HEK293T (cell line): ENCODE results near the gene SLC49A3.
"Not testable (repeated sequence)": the region's sequence is repeated elsewhere in the genome, so short reads cannot be mapped to it uniquely, and the experiment has no call there.

Experiments
- CTCF ChIA-PET: fragments of 350-600 bp; formaldehyde crosslinking; extraction: SDS; loops from one replicate; lab custom pipeline; 2021; ENCODE audit warnings: antibody characterized with exemption, inconsistent platforms; lab: Yijun Ruan, JAX
- POLR2A ChIA-PET: fragments of 350-600 bp; formaldehyde crosslinking; extraction: SDS; loops from one replicate; lab custom pipeline; 2020; ENCODE audit warnings: antibody characterized with exemption, inconsistent platforms; lab: Yijun Ruan, JAX
- DNase-seq: peaks from one replicate; pipeline ENCODE4 v3.0.0; 2012; ENCODE audit warnings: mixed read lengths; ENCODE audit errors: extremely low spot score
- ARNT ChIP-seq: fragments of 450-650 bp; IDR thresholded peaks from 2 replicates; pipeline ENCODE4 v1.6.1; 2017; ENCODE audit warnings: mild to moderate bottlenecking
- BHLHE40 ChIP-seq: fragments of 450-650 bp; IDR thresholded peaks from 2 replicates; pipeline ENCODE4 v1.6.1; 2016; ENCODE audit warnings: mild to moderate bottlenecking, moderate library complexity, borderline replicate concordance
- CTBP1 ChIP-seq: fragments of 450-650 bp; IDR thresholded peaks from 2 replicates; pipeline ENCODE4 v1.6.1; 2016; ENCODE audit warnings: borderline replicate concordance
- ELF4 ChIP-seq: fragments of 450-650 bp; IDR thresholded peaks from 2 replicates; pipeline ENCODE4 v1.6.1; 2017; ENCODE audit warnings: antibody characterized with exemption
- FOXA1 ChIP-seq: fragments of 450-650 bp; IDR thresholded peaks from 2 replicates; pipeline ENCODE4 v1.6.1; 2016; ENCODE audit warnings: mild to moderate bottlenecking
- FOXK2 ChIP-seq: fragments of 450-650 bp; IDR thresholded peaks from 2 replicates; pipeline ENCODE4 v1.6.1; 2016; ENCODE audit warnings: mild to moderate bottlenecking
- FOXM1 ChIP-seq: fragments of 450-650 bp; IDR thresholded peaks from 2 replicates; pipeline ENCODE4 v1.6.1; 2017; ENCODE audit warnings: mild to moderate bottlenecking, borderline replicate concordance
- HDGF ChIP-seq: fragments of 450-650 bp; IDR thresholded peaks from 2 replicates; pipeline ENCODE4 v1.6.1; 2017; ENCODE audit warnings: antibody characterized with exemption, borderline replicate concordance
- L3MBTL2 ChIP-seq: fragments of 450-650 bp; conservative IDR thresholded peaks from 2 replicates; pipeline ENCODE4 v1.6.1; 2016; ENCODE audit warnings: mild to moderate bottlenecking
- LEF1 ChIP-seq: fragments of 450-650 bp; IDR thresholded peaks from 2 replicates; pipeline ENCODE4 v1.6.1; 2017; ENCODE audit warnings: mild to moderate bottlenecking, borderline replicate concordance
- NFRKB ChIP-seq: fragments of 450-650 bp; IDR thresholded peaks from 2 replicates; pipeline ENCODE4 v1.6.1; 2016; ENCODE audit warnings: mild to moderate bottlenecking, moderate library complexity
- PKNOX1 ChIP-seq: fragments of 450-650 bp; IDR thresholded peaks from 2 replicates; pipeline ENCODE4 v1.6.1; 2016
- SP1 ChIP-seq: fragments of 450-650 bp; IDR thresholded peaks from 2 replicates; pipeline ENCODE4 v1.6.1; 2017
- SUZ12 ChIP-seq: fragments of 450-650 bp; IDR thresholded peaks from 2 replicates; pipeline ENCODE4 v1.6.1; 2016; ENCODE audit warnings: mild to moderate bottlenecking
- TARDBP ChIP-seq: fragments of 450-650 bp; IDR thresholded peaks from 2 replicates; pipeline ENCODE4 v1.6.1; 2016
- ZNF384 ChIP-seq: fragments of 450-650 bp; IDR thresholded peaks from 2 replicates; pipeline ENCODE4 v1.6.1; 2016

Gene SLC49A3

GRCh38 chr4:704198-704891, 15.4 kb upstream of the SLC49A3 start:
- TF ChIP-seq SUZ12: no peak
- no peak for TF ChIP-seq BHLHE40
- TF ChIP-seq FOXA1: no peak
- ChIA-PET CTCF (no interaction called here), POLR2A (no interaction called here)
- no peak for DNase-seq

GRCh38 chr4:703336-704197, 14.6 kb upstream of the SLC49A3 start:
- ChIA-PET CTCF (no interaction called here), POLR2A (no interaction called here)
- TF ChIP-seq FOXM1 (no peak), ELF4 (no peak), L3MBTL2 (no peak), HDGF (no peak), BHLHE40 (no peak), NFRKB (no peak), CTBP1 (no peak), ZNF384 (no peak), TARDBP (no peak), LEF1 (no peak), SP1 (no peak), FOXA1 (no peak), ARNT (no peak), PKNOX1 (no peak)
- no peak for DNase-seq

- TF ChIP-seq ELF4 (no peak), L3MBTL2 (no peak), LEF1 (no peak), NFRKB (no peak), PKNOX1 (no peak), HDGF (no peak), FOXA1 (no peak), SUZ12 (no peak), TARDBP (no peak)
- DNase-seq: no peak
- ChIA-PET CTCF (no interaction called here), POLR2A (no interaction called here)
Measured at GRCh38 chr4:702618-703048, 13.7 kb upstream of the SLC49A3 start.

GRCh38 chr4:700587-701264, 11.8 kb upstream of the SLC49A3 start:
- ChIA-PET CTCF (interaction anchor here (2.2 kb wide), 1 partner anchor 17 kb away, joined by 11 read pairs; no protein-coding TSS in a partner anchor), POLR2A (interaction anchor here (1.0 kb wide), 1 partner anchor 17 kb away, joined by 3 read pairs; no protein-coding TSS in a partner anchor)
- no peak for TF ChIP-seq LEF1
- TF ChIP-seq NFRKB: no peak
- TF ChIP-seq SP1: no peak
- no peak for TF ChIP-seq FOXK2
- no peak for TF ChIP-seq PKNOX1
- TF ChIP-seq BHLHE40: no peak
- no peak for TF ChIP-seq FOXA1
- no peak for DNase-seq

GRCh38 chr4:699816-700580, 11.0 kb upstream of the SLC49A3 start:
- ChIA-PET POLR2A (interaction anchor here (1.0 kb wide), 1 partner anchor 16 kb away, joined by 3 read pairs; no protein-coding TSS in a partner anchor), CTCF (interaction anchor here (2.2 kb wide), 1 partner anchor 16 kb away, joined by 11 read pairs; no protein-coding TSS in a partner anchor)
- no peak for DNase-seq
- TF ChIP-seq LEF1: no peak

- POLR2A ChIA-PET: not testable (repeated sequence)
- CTCF ChIA-PET: interaction anchor here (1.1 kb wide), 1 partner anchor 11 kb away, joined by 3 read pairs; no protein-coding TSS in a partner anchor
Measured at GRCh38 chr4:694341-694940, 5.5 kb upstream of the SLC49A3 start.

More at GRCh38 chr4:694341-694940, 5.5 kb upstream of the SLC49A3 start:
- not testable (repeated sequence) for DNase-seq
